PC-9 (cell line): Measurements from ENCODE around the gene DAAM2. TPM values are rescaled to one million over a fixed set of nuclear protein-coding genes. Genes with fewer than 3 reads are reported as not detected.

Experiments used
- BruUV-seq: library from RNA; stranded (reverse); fragments of 400-500 nt; replicated peaks from 2 replicates; lab custom pipeline; 2021; lab: Mats Ljungman, UMichigan
- CTCF ChIA-PET: fragments of 300-600 bp; sonication (Branson Sonifier 250); formaldehyde crosslinking; loops from one replicate; lab custom pipeline; 2022; ENCODE audit warnings: antibody characterized with exemption; lab: Charles Lee
- POLR2A ChIA-PET: fragments of 300-600 bp; sonication (Branson Sonifier 250); formaldehyde crosslinking; loops from one replicate; lab custom pipeline; 2022; ENCODE audit warnings: antibody characterized with exemption; ENCODE audit not compliant: unreplicated experiment; lab: Charles Lee
- DNase-seq, 2 experiments: peaks; one replicate each; pipeline versions ENCODE4 v3.0.0 to v3.0.0-alpha.2; 2015 to 2022; ENCODE audit warnings: mixed read lengths in 1 of 2
- H2AFZ ChIP-seq: fragments of 200-600 bp; sonication (generic); 2 replicates; pipeline ENCODE4 v1.8.1; 2017; ENCODE audit warnings: antibody characterized with exemption
- H3F3A ChIP-seq: fragments of 200-600 bp; sonication (generic); 2 replicates; pipeline ENCODE4 v1.8.1; 2017; ENCODE audit warnings: antibody characterized with exemption, mild to moderate bottlenecking, low read depth; ENCODE audit not compliant: insufficient read depth
- H3K27ac ChIP-seq: fragments of 200-600 bp; sonication (generic); 2 replicates; pipeline ENCODE4 v1.6.1; 2016; ENCODE audit warnings: mixed run types
- H3K27me3 ChIP-seq: fragments of 200-600 bp; sonication (generic); 2 replicates; pipeline ENCODE4 v1.6.1; 2016; ENCODE audit warnings: low read depth, mixed run types; ENCODE audit not compliant: insufficient read depth
- H3K36me3 ChIP-seq: fragments of 200-600 bp; sonication (generic); 2 replicates; pipeline ENCODE4 v1.6.1; 2016; ENCODE audit warnings: low read depth, mixed run types
- H3K4me1 ChIP-seq: fragments of 200-600 bp; sonication (generic); replicated peaks from 2 replicates; pipeline ENCODE4 v1.6.1; 2016; ENCODE audit warnings: mixed run types; ENCODE audit not compliant: insufficient read depth
- H3K4me2 ChIP-seq: fragments of 200-600 bp; sonication (generic); 2 replicates; pipeline ENCODE4 v1.6.1; 2017; ENCODE audit warnings: mixed run types
- H3K4me3 ChIP-seq: fragments of 200-600 bp; sonication (generic); 2 replicates; pipeline ENCODE4 v1.6.1; 2016; ENCODE audit warnings: mixed run types
- H3K79me2 ChIP-seq: fragments of 200-600 bp; sonication (generic); 2 replicates; pipeline ENCODE4 v1.6.1; 2017; ENCODE audit warnings: low read depth, mixed run types
- H3K9me2 ChIP-seq: fragments of 200-600 bp; sonication (generic); 2 replicates; pipeline ENCODE4 v1.8.1; 2017; ENCODE audit warnings: mild to moderate bottlenecking; ENCODE audit not compliant: insufficient read depth
- H3K9me3 ChIP-seq: fragments of 200-600 bp; sonication (generic); 2 replicates; pipeline ENCODE4 v1.8.1; 2016; ENCODE audit warnings: low read depth; ENCODE audit not compliant: insufficient read depth
- H4K20me1 ChIP-seq: fragments of 200-600 bp; sonication (generic); 2 replicates; pipeline ENCODE4 v1.8.1; 2017; ENCODE audit not compliant: insufficient read depth
- CTCF ChIP-seq: fragments of 200-600 bp; sonication (generic); conservative IDR thresholded peaks from 2 replicates; pipeline ENCODE4 v1.6.1; 2017; ENCODE audit warnings: mixed run types, antibody characterized with exemption, mild to moderate bottlenecking, moderate library complexity
- EZH2 ChIP-seq: fragments of 200-600 bp; sonication (generic); IDR thresholded peaks from 2 replicates; pipeline ENCODE4 v1.8.0; 2017; ENCODE audit warnings: antibody characterized with exemption, low read depth
- intact Hi-C: fragments of 100-400 bp; cut with micrococcal nuclease; formaldehyde crosslinking; loops from one replicate; pipeline ENCODE4 v1.10.0; 2022; ENCODE audit not compliant: unreplicated experiment
- total RNA-seq: library from RNA; stranded (reverse); gene quantifications from 2 replicates; pipeline ENCODE4 v1.2.3, GENCODE V29; 2021

Gene DAAM2
- total RNA-seq, 1 experiment from 2014 or later = not detected

- intact Hi-C loops = no loop called here
- Histone ChIP-seq H3K27ac (no peak overlapping the region), H3K27me3 (peaks cover 60% of the 10 kb centered on the region), H3K9me2 (no peaks in the 10 kb centered on the region), H3K4me2 (no peak overlapping the region), H3K79me2 (no peaks in the 10 kb centered on the region), H3K4me1 (no peaks in the 10 kb centered on the region), H4K20me1 (no peaks in the 10 kb centered on the region), H3K36me3 (no peaks in the 10 kb centered on the region), H3K9me3 (no peaks in the 10 kb centered on the region), H3F3A (no peaks in the 10 kb centered on the region), H3K4me3 (no peak overlapping the region), H2AFZ (no peak overlapping the region)
- POLR2A ChIA-PET = no interaction called here
- DNase-seq = no peak
- TF ChIP-seq EZH2 (no peak), CTCF (no peak)
- no TSS peak for BruUV-seq
- CTCF ChIA-PET = no interaction called here
Observed at GRCh38 chr6:39906318-39906761, 114.2 kb downstream of the DAAM2 start.

GRCh38 chr6:39907871-39908575, 115.8 kb downstream of the DAAM2 start:
- Histone ChIP-seq H3F3A (no peaks in the 10 kb centered on the region), H3K36me3 (no peaks in the 10 kb centered on the region), H3K79me2 (no peaks in the 10 kb centered on the region), H4K20me1 (no peaks in the 10 kb centered on the region), H3K9me2 (no peaks in the 10 kb centered on the region), H3K27me3 (peaks cover 52% of the 10 kb centered on the region), H3K9me3 (no peaks in the 10 kb centered on the region), H2AFZ (no peak overlapping the region), H3K4me1 (no peaks in the 10 kb centered on the region), H3K4me2 (no peak overlapping the region), H3K27ac (no peak overlapping the region), H3K4me3 (no peak overlapping the region)
- TF ChIP-seq EZH2 (no peak), CTCF (no peak)
- DNase-seq = no peak
- intact Hi-C loops = no loop called here
- ChIA-PET CTCF (no interaction called here), POLR2A (no interaction called here)
- no TSS peak for BruUV-seq

GRCh38 chr6:39908838-39909583, 116.8 kb downstream of the DAAM2 start:
- Histone ChIP-seq H3F3A (no peaks in the 10 kb centered on the region), H2AFZ (no peak overlapping the region), H3K4me2 (no peak overlapping the region), H3K36me3 (no peaks in the 10 kb centered on the region), H3K27me3 (peaks cover 55% of the 10 kb centered on the region), H3K79me2 (no peaks in the 10 kb centered on the region), H3K27ac (no peak overlapping the region), H3K4me3 (no peak overlapping the region), H3K9me3 (no peaks in the 10 kb centered on the region), H4K20me1 (no peaks in the 10 kb centered on the region), H3K4me1 (no peaks in the 10 kb centered on the region), H3K9me2 (no peaks in the 10 kb centered on the region)
- TF ChIP-seq CTCF (no peak), EZH2 (no peak)
- BruUV-seq = no TSS peak
- ChIA-PET POLR2A (no interaction called here), CTCF (no interaction called here)
- intact Hi-C loops = no loop called here
- DNase-seq = no peak
